Measurements from ENCODE around the gene ATP6V0E1. TPM values are rescaled to one million over a fixed set of nuclear protein-coding genes. Genes with fewer than 3 reads are reported as not detected.
"Not testable (repeated sequence)": the region's sequence is repeated elsewhere in the genome, so short reads cannot be mapped to it uniquely, and the experiment has no call there.

The ATP6V0E1 gene
- total RNA-seq, 1 donor from 2014 or later = 272 TPM

DNA sequence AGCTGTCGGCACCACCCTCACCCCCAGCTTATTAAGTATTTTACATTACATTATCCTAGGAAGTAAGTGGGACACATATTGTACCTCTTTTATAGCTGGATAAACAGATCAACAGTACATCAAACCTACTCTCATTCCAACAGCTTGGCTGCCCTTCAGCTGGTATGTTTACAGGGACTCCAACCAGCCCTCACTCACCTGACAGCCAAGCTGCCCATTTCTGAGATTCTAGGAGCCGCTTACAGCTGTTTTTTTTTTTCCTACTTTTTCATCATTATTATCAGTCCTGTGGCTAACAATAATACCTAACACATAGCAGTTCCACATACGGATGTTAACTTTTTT is 59.2 kb downstream of the ATP6V0E1 start:
- TF ChIP-seq CTCF (IDR thresholded peaks at IDR 0.05) = no peak
- no peaks in the 10 kb centered on the region for H3K9me3 Mint-ChIP-seq (ENCODE audit: low read depth)
- no peak overlapping the region for H3K4me3 Mint-ChIP-seq (ENCODE audit: unreplicated experiment)
- H3K4me1 Mint-ChIP-seq (ENCODE audit: low read depth) = no peaks in the 10 kb centered on the region
- no peak for DNase-seq (ENCODE audit: low spot score)
- H3K36me3 Mint-ChIP-seq (ENCODE audit: low read depth) = peaks cover 2% of the 10 kb centered on the region
- no peak overlapping the region for H3K27ac Mint-ChIP-seq (ENCODE audit: unreplicated experiment)
- no peaks in the 10 kb centered on the region for H3K27me3 Mint-ChIP-seq (ENCODE audit: low read depth)

- DNase-seq (ENCODE audit: low spot score) = no peak
- H3K4me1 Mint-ChIP-seq (ENCODE audit: low read depth) = no peaks in the 10 kb centered on the region
- TF ChIP-seq CTCF (IDR thresholded peaks at IDR 0.05) = no peak
- no peak overlapping the region for H3K4me3 Mint-ChIP-seq (ENCODE audit: unreplicated experiment)
- no peaks in the 10 kb centered on the region for H3K27me3 Mint-ChIP-seq (ENCODE audit: low read depth)
- H3K9me3 Mint-ChIP-seq (ENCODE audit: low read depth) = no peaks in the 10 kb centered on the region
- peaks cover under 1% of the 10 kb centered on the region for H3K36me3 Mint-ChIP-seq (ENCODE audit: low read depth)
- no peak overlapping the region for H3K27ac Mint-ChIP-seq (ENCODE audit: unreplicated experiment)
Observed at GRCh38 chr5:173045474-173045873, 61.9 kb downstream of the ATP6V0E1 start.

DNA sequence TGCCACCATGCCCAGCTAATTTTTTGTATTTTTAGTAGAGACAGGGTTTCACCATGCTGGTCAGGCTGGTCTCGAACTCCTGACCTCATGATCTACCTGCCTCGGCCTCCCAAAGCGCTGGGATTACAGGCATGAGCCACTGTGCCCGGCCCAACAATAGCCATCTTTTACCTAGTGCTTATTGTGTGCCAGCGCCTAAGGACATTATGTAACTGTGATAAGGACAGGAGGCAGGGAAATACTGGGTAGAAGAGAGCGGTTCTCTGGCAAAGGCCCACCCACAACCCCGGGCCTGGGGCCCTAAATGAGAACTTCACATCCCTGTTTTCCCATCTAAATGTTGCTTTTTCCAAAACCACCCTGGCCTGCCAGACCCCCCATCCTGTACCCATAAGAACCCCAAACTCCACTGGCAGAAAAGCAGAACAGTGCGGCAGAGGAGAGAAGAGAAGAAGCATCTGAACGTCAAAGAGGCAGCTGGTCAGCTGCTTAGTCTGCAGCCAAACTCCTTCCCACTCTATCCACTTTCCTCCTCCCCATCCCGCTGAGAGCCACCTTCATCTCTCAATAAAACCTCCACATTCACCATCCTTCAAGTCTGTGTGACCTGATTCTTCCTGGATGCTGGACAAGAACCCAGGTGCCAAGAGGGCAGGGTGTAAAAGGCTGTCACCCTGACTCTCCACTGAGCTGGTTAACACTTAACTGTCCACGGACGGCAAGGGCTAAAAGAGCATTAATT is 63.7 kb downstream of the ATP6V0E1 start:
- not testable (repeated sequence) for DNase-seq (ENCODE audit: low spot score); H3K4me3 Mint-ChIP-seq (ENCODE audit: unreplicated experiment); H3K36me3 Mint-ChIP-seq (ENCODE audit: low read depth); H3K9me3 Mint-ChIP-seq (ENCODE audit: low read depth); H3K27me3 Mint-ChIP-seq (ENCODE audit: low read depth); H3K4me1 Mint-ChIP-seq (ENCODE audit: low read depth); H3K27ac Mint-ChIP-seq (ENCODE audit: unreplicated experiment)

DNA sequence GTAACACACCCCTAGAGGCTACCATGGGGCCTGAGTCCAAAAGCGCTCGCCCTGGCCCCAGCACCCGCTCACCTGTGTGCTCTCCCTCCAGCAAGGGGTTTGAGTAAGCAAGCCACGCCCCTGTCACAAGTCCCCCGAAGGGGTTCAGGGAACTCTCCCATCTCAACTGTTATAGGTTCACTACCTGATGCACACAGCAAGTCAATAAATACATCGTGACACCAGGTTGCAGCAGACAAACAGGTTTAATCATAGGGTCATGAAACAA is 64.2 kb downstream of the ATP6V0E1 start:
- H3K4me1 Mint-ChIP-seq (ENCODE audit: low read depth) = peaks cover 6% of the 10 kb centered on the region
- TF ChIP-seq CTCF (IDR thresholded peaks at IDR 0.05) = no peak
- H3K27ac Mint-ChIP-seq (ENCODE audit: unreplicated experiment) = no peak overlapping the region
- no peak overlapping the region for H3K4me3 Mint-ChIP-seq (ENCODE audit: unreplicated experiment)
- no peak for DNase-seq (ENCODE audit: low spot score)
- H3K27me3 Mint-ChIP-seq (ENCODE audit: low read depth) = no peaks in the 10 kb centered on the region
- H3K9me3 Mint-ChIP-seq (ENCODE audit: low read depth) = no peaks in the 10 kb centered on the region
- no peaks in the 10 kb centered on the region for H3K36me3 Mint-ChIP-seq (ENCODE audit: low read depth)

DNA sequence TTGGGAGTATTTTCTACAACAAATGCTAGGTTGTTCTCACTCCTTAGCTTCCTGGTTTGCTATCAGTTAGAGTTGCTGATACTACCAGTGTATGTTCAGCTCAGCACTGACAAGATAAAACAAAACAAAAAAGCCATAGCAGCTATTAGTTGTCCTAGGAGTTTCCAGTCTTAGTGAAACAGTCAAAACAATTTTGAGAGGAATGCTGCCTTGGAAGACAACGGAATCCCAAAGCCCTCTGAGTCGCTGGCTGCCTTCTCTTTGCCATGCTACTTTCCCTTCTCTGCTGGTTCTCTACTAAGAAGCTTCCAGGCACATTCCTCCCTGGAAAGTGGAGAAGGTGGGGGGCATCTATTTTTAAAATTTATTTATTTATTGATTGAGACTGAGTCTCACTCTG is 67.2 kb downstream of the ATP6V0E1 start:
- no peaks in the 10 kb centered on the region for H3K27me3 Mint-ChIP-seq (ENCODE audit: low read depth)
- TF ChIP-seq CTCF (IDR thresholded peaks at IDR 0.05) = no peak
- H3K9me3 Mint-ChIP-seq (ENCODE audit: low read depth) = no peaks in the 10 kb centered on the region
- DNase-seq (ENCODE audit: low spot score) = no peak
- H3K4me1 Mint-ChIP-seq (ENCODE audit: low read depth) = peaks cover 15% of the 10 kb centered on the region
- no peak overlapping the region for H3K27ac Mint-ChIP-seq (ENCODE audit: unreplicated experiment)
- no peaks in the 10 kb centered on the region for H3K36me3 Mint-ChIP-seq (ENCODE audit: low read depth)
- no peak overlapping the region for H3K4me3 Mint-ChIP-seq (ENCODE audit: unreplicated experiment)

DNA sequence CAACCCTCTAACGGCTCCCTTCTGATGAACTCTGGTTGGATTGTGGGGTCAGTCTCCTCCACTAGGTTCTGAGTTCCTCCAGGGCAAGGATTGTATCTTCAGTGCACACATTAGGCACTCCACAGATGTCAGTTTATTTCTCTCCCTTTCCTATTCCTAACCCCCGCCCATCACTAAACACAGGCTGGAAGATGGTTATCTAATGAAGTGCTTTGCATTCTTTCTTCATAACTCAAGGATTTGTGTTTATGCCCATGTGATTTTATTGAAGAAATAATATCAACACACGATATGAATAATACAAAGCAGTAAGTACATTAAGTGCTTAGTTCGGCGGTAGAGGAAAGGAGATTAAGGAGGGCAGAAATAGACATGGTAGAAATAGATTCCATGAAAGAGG is 68.2 kb downstream of the ATP6V0E1 start:
- H3K4me3 Mint-ChIP-seq (ENCODE audit: unreplicated experiment) = no peak overlapping the region
- peaks cover 17% of the 10 kb centered on the region for H3K4me1 Mint-ChIP-seq (ENCODE audit: low read depth)
- no peak for TF ChIP-seq CTCF (IDR thresholded peaks at IDR 0.05)
- no peak overlapping the region for H3K27ac Mint-ChIP-seq (ENCODE audit: unreplicated experiment)
- H3K36me3 Mint-ChIP-seq (ENCODE audit: low read depth) = no peaks in the 10 kb centered on the region
- H3K9me3 Mint-ChIP-seq (ENCODE audit: low read depth) = no peaks in the 10 kb centered on the region
- DNase-seq (ENCODE audit: low spot score) = no peak
- no peaks in the 10 kb centered on the region for H3K27me3 Mint-ChIP-seq (ENCODE audit: low read depth)
